Measurements from ENCODE around the gene INSIG1.

GRCh38 chr7:155284496-155285274 lies 13.0 kb upstream of the INSIG1 start:
- TF ChIP-seq CTCF (conservative IDR thresholded peaks at IDR 0.05; ENCODE audit: low read depth, low read length) (no peak), POLR2A (IDR thresholded peaks at IDR 0.05; ENCODE audit: low read depth, low read length) (no peak), FOS (IDR thresholded peaks at IDR 0.05; ENCODE audit: low read depth, low read length) (no peak), USF2 (IDR thresholded peaks at IDR 0.05; ENCODE audit: low read depth, low read length) (no peak), SMC3 (IDR thresholded peaks at IDR 0.05; ENCODE audit: low read depth, low read length) (no peak), RCOR1 (IDR thresholded peaks at IDR 0.05; ENCODE audit: insufficient replicate concordance, low read length) (no peak)

Measured in IMR-90 (cell line).